Iris pigment epithelial cell (primary cell): ENCODE data around the gene MRAS.

Experiments
- DNase-seq: peaks from one replicate; pipeline ENCODE4 v3.0.0-alpha.2; 2011; ENCODE audit warnings: low read depth

MRAS gene

DNA sequence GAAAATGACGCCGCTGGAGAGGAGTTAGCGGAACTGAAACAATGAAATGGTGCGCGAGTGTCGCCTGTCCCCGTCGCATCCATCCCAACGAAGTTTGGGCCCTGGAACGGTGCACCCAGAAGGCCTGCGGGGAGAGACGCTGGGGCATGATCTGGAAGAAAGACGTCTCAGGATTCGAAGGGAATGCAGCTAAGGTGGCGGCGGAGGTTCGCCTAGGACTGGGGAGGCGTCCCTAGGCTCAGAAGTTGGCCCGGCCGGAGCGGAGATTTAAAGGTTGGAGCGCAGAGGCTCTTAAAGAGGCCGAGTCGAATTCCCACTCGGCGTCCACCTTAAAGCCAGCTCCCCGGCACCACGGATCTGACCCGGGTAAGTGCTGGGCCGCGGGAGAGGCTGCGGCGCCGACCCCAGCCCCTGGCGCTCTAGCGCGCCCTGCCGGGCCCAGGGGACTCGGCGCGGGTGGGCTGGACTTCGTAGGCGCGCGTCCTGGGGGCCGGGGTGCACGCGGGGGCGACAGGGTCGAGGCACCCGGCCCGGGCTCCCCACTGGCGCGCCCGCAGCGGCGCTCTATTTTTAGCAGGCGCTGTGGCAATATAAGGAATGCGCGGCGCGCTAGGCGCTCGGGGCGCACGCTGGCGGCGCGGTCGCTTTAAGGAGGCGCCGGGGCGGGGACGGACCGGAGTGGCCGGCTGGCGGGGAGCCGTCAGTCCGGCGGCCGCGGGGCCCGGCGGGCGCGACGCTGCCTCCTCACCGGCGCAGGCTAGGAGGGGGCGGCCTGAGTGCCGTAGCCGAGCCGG lies at the start of gene MRAS:
Gene MRAS (plus strand): TSS at position 620 of the 794 bp plus-strand sequence. CDS start 24,305 bp downstream, outside the sequence.
- peak; percentile 77 for DNase-seq

- no peak for DNase-seq
Observed at GRCh38 chr3:138300647-138301046, 47.7 kb upstream of the MRAS start.

DNA sequence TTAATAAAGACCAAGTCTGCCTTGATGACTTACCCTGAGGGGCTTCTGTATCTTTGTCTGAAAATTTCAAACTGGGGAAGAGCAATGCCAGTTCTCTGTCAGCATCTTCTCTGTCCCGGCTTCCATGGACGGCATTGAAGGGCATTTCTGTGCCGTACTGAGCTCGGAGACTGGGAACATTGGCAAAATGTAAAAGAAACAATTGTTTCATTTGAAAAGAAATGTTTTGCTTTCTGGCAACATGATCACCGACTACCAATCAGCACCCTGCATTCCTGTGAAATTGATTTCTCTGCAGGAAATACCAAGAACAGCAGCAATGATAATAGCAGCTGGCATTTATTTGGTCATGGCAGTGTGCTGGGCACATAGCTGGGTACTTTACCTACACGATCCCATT lies 44.9 kb upstream of the MRAS start:
- DNase-seq: no peak

DNA sequence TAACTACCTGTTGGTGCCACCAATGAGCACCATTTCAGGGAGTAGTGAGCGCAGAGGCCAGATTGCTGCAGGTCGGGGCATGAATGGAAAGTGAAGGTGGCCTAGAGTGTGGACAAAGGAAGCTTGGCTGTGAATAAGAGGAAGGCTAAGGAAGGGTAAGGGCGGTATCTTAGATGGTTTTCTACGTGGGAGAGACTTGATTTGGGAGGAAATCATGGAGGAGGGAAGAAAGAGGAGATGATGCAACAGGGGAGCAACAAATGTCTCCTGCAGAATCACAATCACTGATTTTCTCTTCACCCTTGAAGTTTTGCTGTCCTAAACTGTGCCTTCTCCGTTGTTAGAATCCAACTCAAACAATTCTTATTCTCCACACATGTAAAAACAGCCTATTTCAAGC lies 40.5 kb upstream of the MRAS start:
- no peak for DNase-seq

GRCh38 chr3:138308783-138309182 lies 39.6 kb upstream of the MRAS start:
- no peak for DNase-seq

DNA sequence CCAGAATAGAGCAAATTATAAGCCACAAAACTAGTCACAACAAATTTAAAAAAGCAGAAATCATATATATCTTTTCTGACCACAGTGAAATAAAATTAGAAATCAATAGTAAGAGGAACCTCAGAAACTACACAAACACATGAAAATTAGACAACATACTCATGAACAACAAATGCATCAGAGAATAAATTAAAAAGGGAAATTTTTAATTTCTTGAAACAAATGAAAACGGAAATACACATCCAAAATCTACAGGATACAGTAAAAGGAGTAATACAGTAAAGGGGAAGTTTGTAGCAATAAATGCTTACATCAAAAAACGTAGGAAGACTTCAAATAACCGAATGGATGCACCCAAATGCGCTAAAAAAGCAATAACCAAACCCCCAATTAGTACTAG lies 37.9 kb upstream of the MRAS start:
- DNase-seq: no peak

GRCh38 chr3:138314751-138315150 lies 33.6 kb upstream of the MRAS start:
- DNase-seq: peak; percentile 74

GRCh38 chr3:138317687-138318086 lies 30.7 kb upstream of the MRAS start:
- DNase-seq: no peak

DNA sequence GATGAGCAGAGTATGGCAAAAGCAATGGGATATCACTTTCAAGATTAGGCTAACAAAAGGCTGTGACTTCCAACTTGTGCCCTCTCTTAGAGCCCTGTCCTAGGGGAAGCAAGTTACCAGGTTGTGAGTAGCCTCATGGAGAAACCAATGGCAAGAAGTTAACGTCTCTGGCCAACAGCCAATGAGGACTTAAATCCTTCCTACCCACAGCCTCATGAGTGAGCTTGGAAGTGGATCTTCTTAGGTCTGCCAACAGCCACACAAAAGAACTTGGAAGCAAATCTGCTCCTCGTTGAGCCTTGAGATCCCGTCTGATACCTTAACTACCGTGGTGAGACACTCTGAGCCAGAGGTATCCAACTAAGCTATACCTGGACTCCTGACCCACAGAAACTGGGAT lies 24.4 kb upstream of the MRAS start:
- peak; percentile 11 for DNase-seq

GRCh38 chr3:138325990-138326389 lies 22.4 kb upstream of the MRAS start:
- DNase-seq: no peak

DNA sequence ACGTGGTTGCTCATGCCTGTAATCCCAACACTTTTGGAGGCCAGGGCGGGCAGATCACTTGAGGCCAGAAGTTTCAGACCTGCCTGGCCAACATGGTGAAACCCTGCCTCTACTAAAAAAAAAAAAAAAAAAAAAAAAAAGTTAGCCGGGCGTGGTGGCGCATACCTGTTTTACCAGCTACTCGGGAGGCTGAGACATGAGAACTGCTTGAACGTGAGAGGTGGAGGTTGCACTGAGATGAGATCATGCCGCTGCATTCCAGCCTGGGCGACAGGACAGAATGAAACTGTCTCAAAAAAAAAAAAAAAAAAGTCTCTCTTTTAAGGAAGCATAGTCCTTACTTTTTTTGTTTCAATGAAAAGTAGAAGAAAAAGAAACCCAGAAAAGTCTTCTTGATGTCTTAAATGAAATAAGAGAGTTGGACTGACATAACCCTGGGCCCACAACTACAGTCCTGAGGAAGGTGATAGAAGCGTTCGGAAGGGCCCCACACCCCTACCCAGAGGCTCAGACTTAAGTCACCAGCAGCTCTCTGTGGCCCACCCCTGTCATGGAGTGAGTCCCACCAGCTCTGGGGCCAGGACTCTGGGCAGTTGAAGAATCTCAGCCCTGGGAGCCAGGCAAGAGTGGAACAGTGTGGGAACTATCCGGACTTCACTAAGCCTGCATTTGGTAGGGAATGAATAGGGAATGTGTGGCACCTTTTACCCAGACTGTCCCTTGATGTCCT lies 21.3 kb upstream of the MRAS start:
- no peak for DNase-seq

- peak; percentile 30 for DNase-seq
Observed at GRCh38 chr3:138327831-138328230, 20.5 kb upstream of the MRAS start.

DNA sequence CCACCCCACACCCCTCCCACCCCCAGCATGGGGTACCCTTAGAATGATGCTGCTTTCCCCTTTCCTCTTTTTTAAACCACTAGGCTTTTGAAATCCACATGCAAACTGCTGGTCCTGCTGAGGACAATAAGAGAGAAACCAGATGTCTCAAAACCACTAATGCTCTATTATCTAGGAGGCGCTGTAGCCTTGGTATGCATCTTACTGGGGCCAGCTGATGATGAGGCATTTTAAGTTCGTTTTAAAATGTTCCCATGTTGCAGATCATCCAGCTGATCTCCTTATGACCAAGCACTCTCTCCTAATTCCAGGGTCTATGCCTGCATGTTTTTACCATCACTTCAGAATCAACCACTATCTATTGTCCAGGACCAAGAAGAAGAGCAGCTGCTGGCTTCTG lies 20.0 kb upstream of the MRAS start:
- peak; percentile 44 for DNase-seq

- peak; percentile 87 for DNase-seq
Observed at GRCh38 chr3:138329127-138329983, 19.0 kb upstream of the MRAS start, which contains the start of gene NME9. Gene NME9, minus strand, starts transcription at chr3:138329851. Its CDS starts 516 bp downstream, at chr3:138329335.

GRCh38 chr3:138329984-138330293 lies 18.4 kb upstream of the MRAS start:
- no peak for DNase-seq

DNA sequence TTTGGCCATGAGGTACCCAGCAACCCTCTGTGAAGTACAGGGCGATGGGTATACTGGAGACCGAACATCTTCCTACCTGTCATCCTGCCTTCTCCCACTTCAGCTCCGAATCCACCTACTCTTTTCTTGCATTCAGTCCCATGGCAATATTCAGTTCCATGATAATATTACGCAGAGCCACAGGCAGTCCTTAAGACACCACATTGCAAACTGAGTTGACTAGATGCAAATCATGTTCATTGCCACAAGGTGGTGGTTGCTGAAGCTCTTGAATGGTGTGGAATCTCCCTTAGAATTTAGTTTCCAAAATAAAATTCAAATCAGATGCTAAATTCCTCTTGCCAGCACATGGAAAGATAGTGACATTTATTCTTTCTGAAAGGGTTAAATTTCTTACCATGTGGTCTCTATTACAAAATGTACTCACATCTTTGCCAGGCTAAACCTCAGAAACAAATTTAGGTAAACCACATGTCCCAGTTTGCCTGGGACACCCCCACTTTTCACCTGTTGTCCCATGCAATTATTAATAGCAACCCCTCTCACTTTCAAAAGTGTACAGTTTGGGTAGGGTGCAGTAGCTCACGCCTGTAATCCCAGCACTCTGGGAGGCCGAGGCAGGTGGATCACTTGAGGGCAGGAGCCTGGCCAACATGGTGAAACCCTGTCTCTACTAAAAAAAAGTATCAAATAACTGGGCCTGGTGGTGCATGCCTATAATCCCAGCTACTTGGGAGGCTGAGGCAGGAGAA lies 17.1 kb upstream of the MRAS start:
- peak; percentile 41 for DNase-seq

DNA sequence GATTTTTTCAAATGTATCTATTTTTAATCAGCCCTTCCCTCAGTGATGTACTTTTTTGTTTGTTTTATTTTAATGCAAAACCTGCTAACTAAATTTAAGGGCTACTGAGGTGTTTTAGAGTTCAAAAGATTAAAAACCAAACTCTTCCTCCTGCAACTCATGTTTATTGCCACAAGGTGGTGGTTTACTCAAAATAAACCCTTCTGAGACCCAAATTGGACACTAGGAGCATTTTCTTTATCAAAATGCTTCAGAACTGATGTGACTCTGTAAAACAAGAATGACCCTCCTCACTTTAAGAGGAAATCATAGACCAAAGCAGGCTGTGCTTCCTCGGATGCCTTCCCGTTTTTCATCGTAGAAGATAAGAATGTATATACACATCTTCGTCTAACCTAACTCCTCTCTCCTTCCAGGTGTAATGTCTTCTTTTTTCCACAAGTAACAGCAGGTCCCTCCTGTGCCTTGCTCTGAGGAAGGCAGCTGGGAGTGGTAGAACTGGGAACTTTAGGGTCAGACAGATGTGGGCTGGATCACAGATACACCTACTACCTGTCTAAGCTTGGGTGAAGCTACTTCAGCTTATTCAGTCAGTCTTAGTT lies 15.8 kb upstream of the MRAS start:
- peak; percentile 52 for DNase-seq

GRCh38 chr3:138334608-138335007 lies 13.8 kb upstream of the MRAS start:
- DNase-seq: no peak

DNA sequence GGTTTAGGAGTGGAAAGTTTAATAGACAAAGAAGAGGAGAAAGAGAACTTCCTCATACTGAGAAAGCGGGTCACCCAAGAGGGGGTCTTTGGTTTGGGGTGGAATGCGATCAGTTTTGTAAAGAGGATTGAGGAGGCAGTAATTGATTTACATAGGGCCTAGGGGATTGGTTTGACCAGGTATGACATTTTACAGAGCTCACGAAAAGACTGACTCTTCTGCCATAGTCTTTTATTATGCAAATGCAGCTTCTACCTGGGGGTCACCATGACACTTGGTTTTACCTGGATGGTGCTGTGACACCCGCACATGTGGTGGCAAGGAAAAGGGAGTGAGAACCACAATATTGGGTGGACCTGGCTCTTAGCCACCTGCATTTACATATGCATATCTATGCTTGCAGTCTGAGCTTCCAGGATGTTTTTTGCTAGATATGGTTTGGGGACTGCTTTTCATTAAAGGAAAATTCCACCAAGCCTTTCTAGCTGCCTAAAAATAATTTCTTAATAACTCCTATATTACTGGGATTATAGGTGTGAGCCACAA lies 11.9 kb upstream of the MRAS start:
- no peak for DNase-seq

DNA sequence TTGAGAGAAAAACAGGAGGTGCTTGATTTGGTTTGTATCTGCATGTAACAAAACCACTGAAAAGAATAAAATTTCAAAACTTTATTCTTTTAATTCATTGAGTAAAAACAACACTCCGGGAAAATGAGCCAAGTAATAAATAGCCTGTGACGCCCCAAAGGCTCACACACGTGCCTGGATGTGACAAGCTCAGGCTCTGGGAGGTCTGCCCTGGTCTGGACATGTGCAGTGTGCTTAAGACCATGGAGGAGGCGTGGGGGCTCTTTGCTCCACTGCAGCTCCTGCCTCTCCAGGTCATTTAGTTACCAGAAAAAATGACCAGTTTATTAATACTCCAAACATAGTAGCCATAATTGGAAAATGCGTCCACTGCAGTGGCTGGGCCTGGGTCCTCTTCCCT lies 10.1 kb upstream of the MRAS start:
- DNase-seq: no peak

- DNase-seq: no peak
Observed at GRCh38 chr3:138338811-138339210, 9.6 kb upstream of the MRAS start.
